GM12878 (cell line): Measurements from ENCODE around the gene FERD3L. TPM values are rescaled to one million over a fixed set of nuclear protein-coding genes. Genes with fewer than 3 reads are reported as not detected.

Experiments used
- ATAC-seq: fragments of 200-7000 bp; cut with Tn5 transposase; 3 replicates; pipeline ENCODE4 v1.9.1; 2020; ENCODE audit warnings: mild to moderate bottlenecking, moderate library complexity
- BruUV-seq: library from RNA; stranded (reverse); fragments of 400-500 nt; replicated peaks from 2 replicates; lab custom pipeline; 2021; lab: Mats Ljungman, UMichigan
- CTCF ChIA-PET: fragments of 300-600 bp; sonication (Branson Sonifier 250); formaldehyde crosslinking; extraction: SDS; loops from one replicate; lab custom pipeline; 2021; ENCODE audit warnings: inconsistent platforms; lab: Yijun Ruan, JAX
- POLR2A ChIA-PET: fragments of 350-600 bp; formaldehyde crosslinking; extraction: SDS; loops from one replicate; lab custom pipeline; 2021; ENCODE audit warnings: inconsistent platforms; lab: Charles Lee
- RAD21 ChIA-PET: fragments of 300-600 bp; sonication (Branson Sonifier 250); formaldehyde crosslinking; loops from one replicate; lab custom pipeline; 2023; ENCODE audit warnings: antibody characterized with exemption; ENCODE audit not compliant: unreplicated experiment; lab: Charles Lee
- SMC1A ChIA-PET: fragments of 300-600 bp; sonication (Branson Sonifier 250); formaldehyde crosslinking; loops from one replicate; lab custom pipeline; 2023; ENCODE audit not compliant: unreplicated experiment, uncharacterized antibody; lab: Charles Lee
- DNase-seq: peaks from one replicate; pipeline ENCODE4 v3.0.0-alpha.2; 2011; ENCODE audit warnings: low read depth, low spot score
- FAIRE-seq: peaks from 3 replicates; lab custom pipeline; 2011; peaks lifted over from hg19 to GRCh38; lab: Jason Lieb, UNC
- H2AFZ ChIP-seq: 2 replicates; pipeline ENCODE4 v1.6.0; 2011; ENCODE audit warnings: low read depth, low read length, control low read depth; ENCODE audit not compliant: control insufficient read depth
- H3K27ac ChIP-seq: 2 replicates; pipeline ENCODE4 v1.5.1; 2011; ENCODE audit warnings: control low read depth; ENCODE audit not compliant: control insufficient read depth, insufficient read depth
- H3K27me3 ChIP-seq, 2 experiments: replicated peaks in 1 of 2; 2 replicates each; pipeline versions ENCODE4 v1.6.0 to v1.6.1; 2011; ENCODE audit warnings: low read length in 1 of 2; ENCODE audit not compliant: control insufficient read depth in 2 of 2, insufficient read depth in 2 of 2
- H3K36me3 ChIP-seq, 2 experiments: 2 replicates each; pipeline ENCODE4 v1.5.1; 2011; ENCODE audit warnings: low read length in 1 of 2; ENCODE audit not compliant: control insufficient read depth in 2 of 2, insufficient read depth in 2 of 2
- H3K4me1 ChIP-seq: 2 replicates; pipeline ENCODE4 v1.6.1; 2011; ENCODE audit warnings: mild to moderate bottlenecking, low read length, moderate library complexity, mixed read lengths; ENCODE audit not compliant: control insufficient read depth, insufficient read depth
- H3K4me2 ChIP-seq: 2 replicates; pipeline ENCODE4 v1.6.0; 2011; ENCODE audit warnings: control low read depth; ENCODE audit not compliant: control insufficient read depth, insufficient read depth
- H3K4me3 ChIP-seq: fragments of 200-600 bp; sonication (generic); 2 replicates; pipeline ENCODE4 v1.5.1; 2016
- H3K79me2 ChIP-seq: 2 replicates; pipeline ENCODE4 v1.6.0; 2011; ENCODE audit warnings: low read length; ENCODE audit not compliant: control insufficient read depth, insufficient read depth
- H3K9ac ChIP-seq: 2 replicates; pipeline ENCODE4 v1.8.0; 2011; ENCODE audit warnings: low read length, control low read depth, mixed read lengths; ENCODE audit not compliant: control insufficient read depth, insufficient read depth
- H3K9me3 ChIP-seq: replicated peaks from 3 replicates; pipeline ENCODE4 v1.5.1; 2011; ENCODE audit warnings: mild to moderate bottlenecking, low read length; ENCODE audit not compliant: control insufficient read depth, insufficient read depth
- H4K20me1 ChIP-seq: 2 replicates; pipeline ENCODE4 v1.6.0; 2011; ENCODE audit not compliant: control insufficient read depth, insufficient read depth
- ATF7 ChIP-seq: fragments of 450-650 bp; IDR thresholded peaks from 2 replicates; pipeline ENCODE4 v1.6.1; 2016; ENCODE audit warnings: low read depth, mild to moderate bottlenecking
- LARP7 ChIP-seq: fragments of 450-650 bp; IDR thresholded peaks from 2 replicates; pipeline ENCODE4 v1.6.1; 2017; ENCODE audit warnings: mild to moderate bottlenecking
- POLR2AphosphoS5 ChIP-seq: IDR thresholded peaks from 2 replicates; pipeline ENCODE4 v1.6.1; 2011; ENCODE audit warnings: mild to moderate bottlenecking, low read length, inconsistent platforms
- PRDM15 ChIP-seq: fragments of 450-650 bp; formaldehyde crosslinking; IDR thresholded peaks from 2 replicates; pipeline ENCODE4 v1.4.0; 2020; ENCODE audit warnings: mild to moderate bottlenecking, moderate library complexity
- RELA ChIP-seq: fragments of 450-650 bp; IDR thresholded peaks from 2 replicates; pipeline ENCODE4 v1.8.0; 2014; ENCODE audit warnings: borderline replicate concordance; ENCODE audit not compliant: partially characterized antibody
- ZBTB4 ChIP-seq: fragments of 450-650 bp; formaldehyde crosslinking; IDR thresholded peaks from 2 replicates; pipeline ENCODE4 v1.4.0; 2022; ENCODE audit warnings: mild to moderate bottlenecking, moderate library complexity
- WGBS: methylation state at CpG from one replicate; pipeline ENCODE4 v1.1.6; 2016; ENCODE audit warnings: low lambda C conversion rate; ENCODE audit not compliant: insufficient replicate concordance, insufficient coverage; ENCODE audit errors: missing lambda C conversion rate; 5-methylcytosine and 5-hydroxymethylcytosine counted together
- in situ Hi-C: fragments of 300-500 bp; cut with MboI; formaldehyde crosslinking; loops from 9 replicates; pipeline ENCODE4 v1.14.3; 2018; ENCODE audit warnings: mixed read lengths
- intact Hi-C: fragments of 100-400 bp; cut with micrococcal nuclease; formaldehyde crosslinking; loops from one replicate; pipeline ENCODE4 v1.14.2; 2022; ENCODE audit not compliant: unreplicated experiment
- polyA plus RNA-seq, 11 experiments: library from polyadenylated mRNA; depleted of rRNA in 4 of 11; unstranded in 6 of 11; stranded (reverse) in 5 of 11; fragments of >200 nt; fragmentation: Nextera tagmentation in 4 of 11; fragmentation: Illumina TruSeq in 1 of 11; extraction: Ambion mirVana in 4 of 11; extraction: Trizol in 1 of 11; gene quantifications; 1 replicate in 1 of 11; 2 replicates in 10 of 11; pipeline versions ENCODE4 v1.2.1 to v1.2.3, GENCODE V29; 2011 to 2016; ENCODE audit warnings: inconsistent platforms in 2 of 11, missing spikeins in 2 of 11, low read depth in 1 of 11
- total RNA-seq, 4 experiments: library from RNA; depleted of rRNA in 3 of 4; stranded (reverse); fragments of >200 nt in 3 of 4; fragmentation: Illumina TruSeq in 1 of 4; extraction: Trizol in 1 of 4; gene quantifications; 2 replicates each; pipeline versions ENCODE4 v1.2.1 to v1.2.3, GENCODE V29; 2013 to 2021

Gene FERD3L
- total and polyA plus RNA-seq, 10 of the 15 experiments (the other 5 are each of a cell fraction or from before 2014, with no cell fraction given) = not detected

GRCh38 chr7:19178595-19178994 lies 33.4 kb upstream of the FERD3L start:
- in situ Hi-C loops (no loop called here), intact Hi-C loops (no loop called here)
- H3K27ac ChIP-seq = no peak overlapping the region
- no TSS peak for BruUV-seq
- FAIRE-seq (no peak), ATAC-seq (no peak), DNase-seq (no peak)
- H2AFZ ChIP-seq = no peak overlapping the region
- 0% methylated on average over 4 of the region's 4 CpGs for WGBS
- TF ChIP-seq RELA = no peak
- 0 out of 2 replicates have a peak, but pooled peaks have one; percentile 23 for TF ChIP-seq ATF7
- H3K4me3 ChIP-seq = no peak overlapping the region
- no peaks in the 10 kb centered on the region for H3K4me1 ChIP-seq
- H3K79me2 ChIP-seq = no peaks in the 10 kb centered on the region
- SMC1A ChIA-PET = no interaction called here
- no peaks in the 10 kb centered on the region for H4K20me1 ChIP-seq
- no peaks in the 10 kb centered on the region for H3K27me3 ChIP-seq
- POLR2A ChIA-PET = no interaction called here
- H3K36me3 ChIP-seq = no peaks in the 10 kb centered on the region
- CTCF ChIA-PET = interaction anchor here (0.6 kb wide), 1 partner anchor 1541 kb away, joined by 3 read pairs; no protein-coding TSS in a partner anchor
- no peaks in the 10 kb centered on the region for H3K9me3 ChIP-seq
- no peak overlapping the region for H3K4me2 ChIP-seq
- RAD21 ChIA-PET = no interaction called here
- no peak overlapping the region for H3K9ac ChIP-seq

GRCh38 chr7:19177269-19177668 lies 32.0 kb upstream of the FERD3L start:
- in situ Hi-C loops = no loop called here
- no peak for FAIRE-seq

More at GRCh38 chr7:19177269-19177668, 32.0 kb upstream of the FERD3L start:
- intact Hi-C loops = no loop called here
- H4K20me1 ChIP-seq = no peaks in the 10 kb centered on the region
- ChIA-PET CTCF (no interaction called here), RAD21 (no interaction called here), POLR2A (no interaction called here), SMC1A (no interaction called here)
- no peak overlapping the region for H2AFZ ChIP-seq
- BruUV-seq = no TSS peak
- no peaks in the 10 kb centered on the region for H3K27me3 ChIP-seq
- no peaks in the 10 kb centered on the region for H3K9me3 ChIP-seq
- no peak overlapping the region for H3K9ac ChIP-seq
- H3K4me1 ChIP-seq = no peaks in the 10 kb centered on the region
- no peaks in the 10 kb centered on the region for H3K36me3 ChIP-seq
- no peak overlapping the region for H3K4me3 ChIP-seq
- H3K79me2 ChIP-seq = no peaks in the 10 kb centered on the region
- TF ChIP-seq LARP7 (no peak), ZBTB4 (no peak), PRDM15 (CRISPR knock-in tag) (no peak), POLR2AphosphoS5 (no peak)
- H3K27ac ChIP-seq = no peak overlapping the region
- DNase-seq (no peak), ATAC-seq (no peak)
- no peak overlapping the region for H3K4me2 ChIP-seq
- 0% methylated on average over 5 of the region's 5 CpGs for WGBS
